ENCODE data around the gene ZDHHC20.

Gene ZDHHC20

DNA sequence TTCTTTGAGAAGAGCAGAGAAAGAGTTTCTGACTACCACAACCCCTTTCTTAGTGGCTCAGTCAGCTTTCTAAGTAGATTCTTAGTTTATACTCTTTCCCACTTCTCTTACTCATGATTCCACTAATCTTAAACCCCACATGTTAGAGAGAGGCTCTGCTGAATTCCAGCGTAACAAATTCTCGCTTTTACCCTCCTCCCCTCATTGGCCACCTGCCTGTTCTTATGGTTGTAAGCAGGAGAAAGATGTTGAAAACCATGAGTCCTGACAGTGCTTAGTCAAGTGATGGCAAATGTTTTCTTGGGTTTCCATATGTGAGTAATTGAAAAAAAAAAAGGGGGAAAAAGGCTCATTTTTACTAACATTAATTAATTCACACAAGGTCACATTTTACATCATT lies 125.9 kb downstream of the ZDHHC20 start:
- Histone ChIP-seq H3K36me3 (no peaks in the 10 kb centered on the region), H3K4me3 (ENCODE audit: low read depth, low read length) (no peak overlapping the region), H3K27me3 (no peaks in the 10 kb centered on the region), H3K4me1 (no peaks in the 10 kb centered on the region), H3K9me3 (no peaks in the 10 kb centered on the region)
- no peak for DNase-seq
- no peak for TF ChIP-seq CTCF (IDR thresholded peaks at IDR 0.05; ENCODE audit: low read depth, low read length)

GRCh38 chr13:21330126-21330861 lies 128.8 kb downstream of the ZDHHC20 start:
- H3K4me1 ChIP-seq: no peaks in the 10 kb centered on the region
- TF ChIP-seq CTCF (IDR thresholded peaks at IDR 0.05; ENCODE audit: low read depth, low read length): no peak
- no peak for DNase-seq
- H3K36me3 ChIP-seq: no peaks in the 10 kb centered on the region
- no peaks in the 10 kb centered on the region for H3K9me3 ChIP-seq
- no peaks in the 10 kb centered on the region for H3K27me3 ChIP-seq
- no peak overlapping the region for H3K4me3 ChIP-seq (ENCODE audit: low read depth, low read length)

GRCh38 chr13:21328836-21329477 lies 130.1 kb downstream of the ZDHHC20 start:
- DNase-seq: no peak
- Histone ChIP-seq H3K9me3 (no peaks in the 10 kb centered on the region), H3K36me3 (no peaks in the 10 kb centered on the region), H3K27me3 (no peaks in the 10 kb centered on the region), H3K4me1 (no peaks in the 10 kb centered on the region), H3K4me3 (ENCODE audit: low read depth, low read length) (no peak overlapping the region)
- TF ChIP-seq CTCF (IDR thresholded peaks at IDR 0.05; ENCODE audit: low read depth, low read length): no peak

GRCh38 chr13:21328201-21328600 lies 130.9 kb downstream of the ZDHHC20 start:
- TF ChIP-seq CTCF (IDR thresholded peaks at IDR 0.05; ENCODE audit: low read depth, low read length): no peak
- DNase-seq: no peak
- no peak overlapping the region for H3K4me3 ChIP-seq (ENCODE audit: low read depth, low read length)
- H3K9me3 ChIP-seq: no peaks in the 10 kb centered on the region
- H3K36me3 ChIP-seq: no peaks in the 10 kb centered on the region
- no peaks in the 10 kb centered on the region for H3K27me3 ChIP-seq
- no peaks in the 10 kb centered on the region for H3K4me1 ChIP-seq

GRCh38 chr13:21326155-21327031 lies 132.7 kb downstream of the ZDHHC20 start:
- DNase-seq: peak; percentile 33
- no peaks in the 10 kb centered on the region for H3K9me3 ChIP-seq
- no peaks in the 10 kb centered on the region for H3K4me1 ChIP-seq
- H3K36me3 ChIP-seq: no peaks in the 10 kb centered on the region
- TF ChIP-seq CTCF (IDR thresholded peaks at IDR 0.05; ENCODE audit: low read depth, low read length): no peak
- peak overlapping the region; percentile 52 for H3K4me3 ChIP-seq (ENCODE audit: low read depth, low read length)
- H3K27me3 ChIP-seq: no peaks in the 10 kb centered on the region

Measured in BE2C (cell line).